ENCODE results near the gene TESMIN. TPM values are rescaled to one million over a fixed set of nuclear protein-coding genes. Genes with fewer than 3 reads are reported as not detected.

Gene TESMIN
- total RNA-seq, 4 donors from 2014 or later = 0.16 to 0.17 TPM; not detected in 2

DNA sequence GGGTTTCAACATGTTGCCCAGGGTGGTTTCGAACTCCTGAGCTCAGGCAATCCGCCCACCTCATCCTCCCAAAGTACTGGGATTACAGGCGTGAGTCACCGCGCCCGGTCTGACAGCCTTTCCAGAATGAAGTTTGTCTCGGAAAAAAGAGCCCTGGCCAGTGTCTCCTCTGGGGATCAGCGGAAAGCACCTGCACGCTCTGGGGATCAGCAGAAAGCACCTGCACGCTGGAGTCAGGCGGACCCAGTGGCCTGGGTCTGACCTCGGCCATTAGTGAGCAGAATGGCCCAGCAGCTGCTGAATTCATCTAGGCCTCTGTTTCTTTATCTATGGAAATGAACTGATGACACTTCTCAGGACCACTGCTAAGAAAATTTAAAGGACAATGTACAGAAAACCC is 10.5 kb upstream of the TESMIN start:
- H3K36me3 ChIP-seq = peaks cover 0 to 84% of the 10 kb centered on the region in 2 donors
- in situ Hi-C loops (cut with MboI; ENCODE audit: low sequenced_read_pairs in 4 of 4) (loop anchor here in 1 of 4 donors (25.0 kb wide), 1 partner anchor 100 kb away; no protein-coding TSS in a partner anchor), intact Hi-C loops (cut with DNase I; ENCODE audit: low total_unique reads) (no loop called here)
- no peaks in the 10 kb centered on the region for H3K9me3 ChIP-seq
- no peaks in the 10 kb centered on the region for H3K4me1 ChIP-seq
- TF ChIP-seq POLR2A (IDR thresholded peaks at IDR 0.05) = no peak
- TF ChIP-seq, protein P1, sequence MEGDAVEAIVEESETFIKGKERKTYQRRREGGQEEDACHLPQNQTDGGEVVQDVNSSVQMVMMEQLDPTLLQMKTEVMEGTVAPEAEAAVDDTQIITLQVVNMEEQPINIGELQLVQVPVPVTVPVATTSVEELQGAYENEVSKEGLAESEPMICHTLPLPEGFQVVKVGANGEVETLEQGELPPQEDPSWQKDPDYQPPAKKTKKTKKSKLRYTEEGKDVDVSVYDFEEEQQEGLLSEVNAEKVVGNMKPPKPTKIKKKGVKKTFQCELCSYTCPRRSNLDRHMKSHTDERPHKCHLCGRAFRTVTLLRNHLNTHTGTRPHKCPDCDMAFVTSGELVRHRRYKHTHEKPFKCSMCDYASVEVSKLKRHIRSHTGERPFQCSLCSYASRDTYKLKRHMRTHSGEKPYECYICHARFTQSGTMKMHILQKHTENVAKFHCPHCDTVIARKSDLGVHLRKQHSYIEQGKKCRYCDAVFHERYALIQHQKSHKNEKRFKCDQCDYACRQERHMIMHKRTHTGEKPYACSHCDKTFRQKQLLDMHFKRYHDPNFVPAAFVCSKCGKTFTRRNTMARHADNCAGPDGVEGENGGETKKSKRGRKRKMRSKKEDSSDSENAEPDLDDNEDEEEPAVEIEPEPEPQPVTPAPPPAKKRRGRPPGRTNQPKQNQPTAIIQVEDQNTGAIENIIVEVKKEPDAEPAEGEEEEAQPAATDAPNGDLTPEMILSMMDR (IDR thresholded peaks at IDR 0.05 in 4 of 5, conservative IDR thresholded peaks at IDR 0.05 in 1 of 5) = no peak
- ATAC-seq (no peak), DNase-seq (no peak)
- no peak overlapping the region for H3K4me3 ChIP-seq
- H3K27ac ChIP-seq = no peak overlapping the region
- H3K27me3 ChIP-seq = no peaks in the 10 kb centered on the region

DNA sequence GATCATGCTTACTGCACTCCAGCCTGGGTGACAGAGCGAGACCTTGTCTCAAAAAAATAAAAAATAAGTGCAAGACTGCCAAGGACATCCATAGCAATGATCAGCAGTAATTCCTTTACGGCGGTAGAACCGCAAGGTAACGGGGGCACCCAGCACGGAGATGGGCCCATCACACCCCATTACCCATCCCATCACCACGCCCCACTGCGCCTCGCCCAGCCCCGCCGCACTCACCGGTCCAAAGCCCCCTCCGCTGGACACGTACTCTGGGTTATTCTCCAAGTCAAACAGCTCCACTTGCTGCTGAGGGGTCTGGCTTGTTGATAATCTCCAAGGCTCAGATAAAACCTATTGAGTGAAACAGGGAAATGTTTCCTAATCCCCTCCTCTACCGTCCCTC is 8.7 kb upstream of the TESMIN start:
- intact Hi-C loops (cut with DNase I; ENCODE audit: low total_unique reads) = no loop called here
- ATAC-seq = no peak
- TF ChIP-seq POLR2A (IDR thresholded peaks at IDR 0.05) = no peak
- TF ChIP-seq, protein P1 (IDR thresholded peaks at IDR 0.05 in 4 of 5, conservative IDR thresholded peaks at IDR 0.05 in 1 of 5) = no peak
- DNase-seq = no peak
- peaks cover 0 to 79% of the 10 kb centered on the region in 2 donors for H3K36me3 ChIP-seq
- no peaks in the 10 kb centered on the region for H3K4me1 ChIP-seq
- no peaks in the 10 kb centered on the region for H3K9me3 ChIP-seq
- no peaks in the 10 kb centered on the region for H3K27me3 ChIP-seq
- no peak overlapping the region for H3K27ac ChIP-seq
- in situ Hi-C loops (cut with MboI; ENCODE audit: low sequenced_read_pairs in 4 of 4) = loop anchor here in 1 of 4 donors (25.0 kb wide), 1 partner anchor 102 kb away; no protein-coding TSS in a partner anchor
- no peak overlapping the region for H3K4me3 ChIP-seq

DNA sequence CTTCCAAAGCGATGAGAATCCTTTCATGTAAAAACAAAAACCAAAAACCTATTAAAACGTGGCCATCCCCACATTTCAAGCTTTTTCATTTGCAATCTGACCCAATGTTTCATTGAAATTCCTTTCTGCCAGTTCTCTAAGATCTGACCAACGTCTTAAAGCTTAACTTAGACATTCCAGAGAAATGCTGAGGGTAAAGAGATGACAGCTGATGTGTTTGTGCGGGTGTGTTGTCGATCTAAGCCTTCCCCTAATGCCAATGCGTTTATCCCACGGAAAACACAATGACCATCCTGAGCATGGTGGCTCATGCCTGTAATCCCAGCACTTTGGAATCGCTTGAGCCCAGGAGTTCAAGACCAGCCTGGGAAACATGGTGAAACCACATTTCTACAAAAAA is 6.4 kb upstream of the TESMIN start:
- H3K4me1 ChIP-seq = no peaks in the 10 kb centered on the region
- in situ Hi-C loops (cut with MboI; ENCODE audit: low sequenced_read_pairs in 4 of 4) = loop anchor here in 1 of 4 donors (25.0 kb wide), 1 partner anchor 105 kb away; no protein-coding TSS in a partner anchor
- H3K36me3 ChIP-seq = peaks cover 0 to 72% of the 10 kb centered on the region in 2 donors
- intact Hi-C loops (cut with DNase I; ENCODE audit: low total_unique reads) = no loop called here
- peaks cover 0 to 1% (median under 1%) of the 10 kb centered on the region in 3 donors for H3K27me3 ChIP-seq
- no peak overlapping the region for H3K4me3 ChIP-seq
- no peak for TF ChIP-seq POLR2A (IDR thresholded peaks at IDR 0.05)
- TF ChIP-seq, protein P1 (IDR thresholded peaks at IDR 0.05 in 4 of 5, conservative IDR thresholded peaks at IDR 0.05 in 1 of 5) = no peak
- H3K9me3 ChIP-seq = no peaks in the 10 kb centered on the region
- no peak for DNase-seq
- no peak overlapping the region for H3K27ac ChIP-seq
- no peak for ATAC-seq

DNA sequence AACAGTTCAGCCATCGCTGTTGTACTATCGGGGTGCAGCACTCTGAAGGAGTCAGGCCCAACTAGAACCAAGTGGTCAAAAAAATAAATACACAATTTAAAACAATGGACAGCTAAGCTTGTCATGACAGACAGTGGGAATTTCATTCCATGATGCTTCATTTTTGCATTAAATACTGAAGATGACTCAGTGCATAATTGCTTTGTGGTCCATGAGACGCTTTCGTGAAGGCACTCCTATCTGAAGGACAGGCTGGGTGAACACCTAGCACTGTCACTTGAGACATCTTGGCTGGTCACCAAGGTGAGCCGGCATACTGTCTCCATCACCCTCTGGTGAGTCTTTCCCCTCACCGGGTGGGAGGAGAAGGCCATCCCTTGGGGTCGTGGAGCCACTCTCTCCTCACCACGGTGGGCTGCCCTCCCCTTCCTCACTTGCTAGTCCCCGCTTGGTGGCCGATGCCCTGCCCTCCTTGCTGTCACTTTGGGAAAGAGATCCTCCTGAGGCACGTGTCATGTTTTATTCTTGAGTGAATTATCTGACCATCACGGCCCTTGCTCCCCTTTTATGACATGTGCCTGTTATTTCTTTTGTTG is 4.9 kb upstream of the TESMIN start:
- ATAC-seq = no peak
- Histone ChIP-seq H3K9me3 (no peaks in the 10 kb centered on the region), H3K4me1 (no peaks in the 10 kb centered on the region), H3K27me3 (peaks cover 8 to 11% (median 11%) of the 10 kb centered on the region in 3 donors), H3K27ac (no peak overlapping the region), H3K4me3 (no peak overlapping the region), H3K36me3 (peaks cover 0 to 58% of the 10 kb centered on the region in 2 donors)
- no peak for TF ChIP-seq POLR2A (IDR thresholded peaks at IDR 0.05)
- TF ChIP-seq, protein P1 (IDR thresholded peaks at IDR 0.05 in 4 of 5, conservative IDR thresholded peaks at IDR 0.05 in 1 of 5) = no peak
- in situ Hi-C loops (cut with MboI; ENCODE audit: low sequenced_read_pairs in 4 of 4) = loop anchor here in 1 of 4 donors (25.0 kb wide), 1 partner anchor 106 kb away; no protein-coding TSS in a partner anchor
- intact Hi-C loops (cut with DNase I; ENCODE audit: low total_unique reads) = no loop called here
- DNase-seq = no peak
